Activated CD4-positive, alpha-beta T cell treated with anti-CD3 and anti-CD28 coated beads for 1 hour (primary cell): ENCODE data around the gene MORN2.

Experiments
- DNase-seq: peaks from one replicate; pipeline ENCODE4 v3.0.0-alpha.2; 2020

The MORN2 gene

GRCh38 chr2:38892819-38893218 is 17.0 kb downstream of the MORN2 start:
- no peak for DNase-seq

GRCh38 chr2:38898256-38898655 is 22.5 kb downstream of the MORN2 start:
- DNase-seq: no peak

GRCh38 chr2:38900726-38901125 is 24.9 kb downstream of the MORN2 start:
- no peak for DNase-seq

- DNase-seq: no peak
These were observed 29.5 kb downstream of the MORN2 start for GRCh38 chr2:38905251-38905650.

GRCh38 chr2:38907242-38907641 is 31.5 kb downstream of the MORN2 start:
- no peak for DNase-seq

GRCh38 chr2:38907743-38908562 is 32.2 kb downstream of the MORN2 start:
- no peak for DNase-seq

- no peak for DNase-seq
These were observed 34.1 kb downstream of the MORN2 start for GRCh38 chr2:38909872-38910271.

- no peak for DNase-seq
These were observed 35.4 kb downstream of the MORN2 start for GRCh38 chr2:38911191-38911590.

GRCh38 chr2:38912619-38913018 is 36.8 kb downstream of the MORN2 start:
- no peak for DNase-seq

GRCh38 chr2:38922389-38922788 is 46.6 kb downstream of the MORN2 start:
- no peak for DNase-seq

GRCh38 chr2:38922902-38923301 is 47.1 kb downstream of the MORN2 start:
- no peak for DNase-seq

GRCh38 chr2:38925982-38926381 is 50.2 kb downstream of the MORN2 start:
- no peak for DNase-seq

- DNase-seq: no peak
These were observed 54.8 kb downstream of the MORN2 start for GRCh38 chr2:38930600-38930999.
